WTC11 (cell line): ENCODE measurements around the gene TCOF1.

Source experiments
- CREM ChIP-seq: sonication (generic); formaldehyde crosslinking; IDR thresholded peaks from 2 replicates; pipeline ENCODE4 v1.8.1; 2022; ENCODE audit warnings: mild to moderate bottlenecking, missing genetic modification reagents, moderate library complexity
- FOXP1 ChIP-seq: sonication (generic); formaldehyde crosslinking; IDR thresholded peaks from 2 replicates; pipeline ENCODE4 v1.8.0; 2022; ENCODE audit warnings: missing genetic modification reagents, mild to moderate bottlenecking, moderate library complexity, borderline replicate concordance
- ZNF121 ChIP-seq: sonication (generic); formaldehyde crosslinking; IDR thresholded peaks from 2 replicates; pipeline ENCODE4 v1.8.0; 2023; ENCODE audit warnings: missing genetic modification reagents
- ZNF138 ChIP-seq: sonication (generic); formaldehyde crosslinking; conservative IDR thresholded peaks from 2 replicates; pipeline ENCODE4 v1.8.1; 2022; ENCODE audit warnings: mild to moderate bottlenecking, moderate library complexity, missing genetic modification reagents
- ZNF263 ChIP-seq: sonication (generic); formaldehyde crosslinking; IDR thresholded peaks from 2 replicates; pipeline ENCODE4 v1.8.1; 2022; ENCODE audit warnings: low read depth, mild to moderate bottlenecking, moderate library complexity, missing genetic modification reagents
- TF ChIP-seq, protein P1 (sequence below): sonication (generic); formaldehyde crosslinking; conservative IDR thresholded peaks from 2 replicates; pipeline ENCODE4 v1.8.1; 2022; ENCODE audit warnings: mild to moderate bottlenecking, missing genetic modification reagents
- TF ChIP-seq, protein P2 (sequence below): fragments of 200-600 bp; IDR thresholded peaks from 2 replicates; pipeline ENCODE4 v1.8.0; 2022; ENCODE audit warnings: antibody characterized with exemption
- TF ChIP-seq, protein P3 (sequence below): sonication (generic); formaldehyde crosslinking; IDR thresholded peaks from 2 replicates; pipeline ENCODE4 v1.8.1; 2022; ENCODE audit warnings: low read depth, mild to moderate bottlenecking, moderate library complexity, missing genetic modification reagents, borderline replicate concordance
- TF ChIP-seq, protein P4 (sequence below): sonication (generic); formaldehyde crosslinking; IDR thresholded peaks from 2 replicates; pipeline ENCODE4 v1.8.0; 2022; ENCODE audit warnings: mild to moderate bottlenecking, missing genetic modification reagents
- TF ChIP-seq, protein P5 (sequence below): sonication (generic); formaldehyde crosslinking; IDR thresholded peaks from 2 replicates; pipeline ENCODE4 v1.8.0; 2022; ENCODE audit warnings: mild to moderate bottlenecking, missing genetic modification reagents

DNA sequence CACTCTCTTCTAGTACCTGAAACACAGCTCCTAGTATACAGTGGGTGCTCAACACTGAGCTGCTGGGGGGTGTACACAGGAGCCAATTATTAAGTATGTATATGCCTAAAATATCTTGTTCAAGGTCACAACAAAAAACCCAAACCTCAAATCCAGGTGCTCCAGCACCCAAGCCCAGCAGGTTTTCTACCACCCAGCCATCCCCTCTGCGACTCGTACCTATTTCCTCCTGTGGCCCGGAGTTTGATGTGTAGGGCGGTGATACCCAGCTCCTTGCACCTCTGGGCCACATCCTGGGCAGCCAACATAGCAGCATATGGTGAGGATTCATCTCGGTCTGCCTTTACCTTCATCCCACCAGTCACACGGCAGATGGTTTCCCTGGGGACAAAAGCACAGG is 89.1 kb downstream of the TCOF1 start:
- TF ChIP-seq, protein P1, sequence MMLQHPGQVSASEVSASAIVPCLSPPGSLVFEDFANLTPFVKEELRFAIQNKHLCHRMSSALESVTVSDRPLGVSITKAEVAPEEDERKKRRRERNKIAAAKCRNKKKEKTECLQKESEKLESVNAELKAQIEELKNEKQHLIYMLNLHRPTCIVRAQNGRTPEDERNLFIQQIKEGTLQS (CRISPR knock-in tag): no peak
- TF ChIP-seq, protein P2, sequence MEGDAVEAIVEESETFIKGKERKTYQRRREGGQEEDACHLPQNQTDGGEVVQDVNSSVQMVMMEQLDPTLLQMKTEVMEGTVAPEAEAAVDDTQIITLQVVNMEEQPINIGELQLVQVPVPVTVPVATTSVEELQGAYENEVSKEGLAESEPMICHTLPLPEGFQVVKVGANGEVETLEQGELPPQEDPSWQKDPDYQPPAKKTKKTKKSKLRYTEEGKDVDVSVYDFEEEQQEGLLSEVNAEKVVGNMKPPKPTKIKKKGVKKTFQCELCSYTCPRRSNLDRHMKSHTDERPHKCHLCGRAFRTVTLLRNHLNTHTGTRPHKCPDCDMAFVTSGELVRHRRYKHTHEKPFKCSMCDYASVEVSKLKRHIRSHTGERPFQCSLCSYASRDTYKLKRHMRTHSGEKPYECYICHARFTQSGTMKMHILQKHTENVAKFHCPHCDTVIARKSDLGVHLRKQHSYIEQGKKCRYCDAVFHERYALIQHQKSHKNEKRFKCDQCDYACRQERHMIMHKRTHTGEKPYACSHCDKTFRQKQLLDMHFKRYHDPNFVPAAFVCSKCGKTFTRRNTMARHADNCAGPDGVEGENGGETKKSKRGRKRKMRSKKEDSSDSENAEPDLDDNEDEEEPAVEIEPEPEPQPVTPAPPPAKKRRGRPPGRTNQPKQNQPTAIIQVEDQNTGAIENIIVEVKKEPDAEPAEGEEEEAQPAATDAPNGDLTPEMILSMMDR: no peak
- TF ChIP-seq ZNF263 (CRISPR knock-in tag) (no peak), ZNF121 (CRISPR knock-in tag) (no peak), FOXP1 (CRISPR knock-in tag) (no peak), CREM (CRISPR knock-in tag) (no peak), ZNF138 (CRISPR knock-in tag) (no peak)
- TF ChIP-seq, protein P3, sequence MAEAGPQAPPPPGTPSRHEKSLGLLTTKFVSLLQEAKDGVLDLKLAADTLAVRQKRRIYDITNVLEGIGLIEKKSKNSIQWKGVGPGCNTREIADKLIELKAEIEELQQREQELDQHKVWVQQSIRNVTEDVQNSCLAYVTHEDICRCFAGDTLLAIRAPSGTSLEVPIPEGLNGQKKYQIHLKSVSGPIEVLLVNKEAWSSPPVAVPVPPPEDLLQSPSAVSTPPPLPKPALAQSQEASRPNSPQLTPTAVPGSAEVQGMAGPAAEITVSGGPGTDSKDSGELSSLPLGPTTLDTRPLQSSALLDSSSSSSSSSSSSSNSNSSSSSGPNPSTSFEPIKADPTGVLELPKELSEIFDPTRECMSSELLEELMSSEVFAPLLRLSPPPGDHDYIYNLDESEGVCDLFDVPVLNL: no peak
- TF ChIP-seq, protein P4, sequence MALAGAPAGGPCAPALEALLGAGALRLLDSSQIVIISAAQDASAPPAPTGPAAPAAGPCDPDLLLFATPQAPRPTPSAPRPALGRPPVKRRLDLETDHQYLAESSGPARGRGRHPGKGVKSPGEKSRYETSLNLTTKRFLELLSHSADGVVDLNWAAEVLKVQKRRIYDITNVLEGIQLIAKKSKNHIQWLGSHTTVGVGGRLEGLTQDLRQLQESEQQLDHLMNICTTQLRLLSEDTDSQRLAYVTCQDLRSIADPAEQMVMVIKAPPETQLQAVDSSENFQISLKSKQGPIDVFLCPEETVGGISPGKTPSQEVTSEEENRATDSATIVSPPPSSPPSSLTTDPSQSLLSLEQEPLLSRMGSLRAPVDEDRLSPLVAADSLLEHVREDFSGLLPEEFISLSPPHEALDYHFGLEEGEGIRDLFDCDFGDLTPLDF: no peak
- TF ChIP-seq, protein P5, sequence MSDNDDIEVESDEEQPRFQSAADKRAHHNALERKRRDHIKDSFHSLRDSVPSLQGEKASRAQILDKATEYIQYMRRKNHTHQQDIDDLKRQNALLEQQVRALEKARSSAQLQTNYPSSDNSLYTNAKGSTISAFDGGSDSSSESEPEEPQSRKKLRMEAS (CRISPR knock-in tag): no peak
